ENCODE results near the gene MYLIP. TPM values are rescaled to one million over a fixed set of nuclear protein-coding genes. Genes with fewer than 3 reads are reported as not detected.

Gene MYLIP
- total and polyA plus RNA-seq, 10 donors, result 12.5 to 66.8 (median 42.6) TPM

GRCh38 chr6:16089232-16090062, 39.4 kb upstream of the MYLIP start:
- intact Hi-C loops (cut with DNase I; ENCODE audit: low total_unique reads), result no loop called here
- 75 to 86% (median 81%) methylated on average over 6 of the region's 6 CpGs for WGBS, 5 donors
- no peaks in the 10 kb centered on the region for H3K9me3 ChIP-seq
- no peak for DNase-seq
- H3K27ac ChIP-seq, result no peak overlapping the region
- H3K27me3 ChIP-seq (replicated peaks in 1 of 7), result no peaks in the 10 kb centered on the region
- no peak overlapping the region for H3K4me3 ChIP-seq
- TF ChIP-seq POLR2A (IDR thresholded peaks at IDR 0.05) (no peak), POLR2AphosphoS5 (IDR thresholded peaks at IDR 0.05) (no peak)
- TF ChIP-seq, protein P1, sequence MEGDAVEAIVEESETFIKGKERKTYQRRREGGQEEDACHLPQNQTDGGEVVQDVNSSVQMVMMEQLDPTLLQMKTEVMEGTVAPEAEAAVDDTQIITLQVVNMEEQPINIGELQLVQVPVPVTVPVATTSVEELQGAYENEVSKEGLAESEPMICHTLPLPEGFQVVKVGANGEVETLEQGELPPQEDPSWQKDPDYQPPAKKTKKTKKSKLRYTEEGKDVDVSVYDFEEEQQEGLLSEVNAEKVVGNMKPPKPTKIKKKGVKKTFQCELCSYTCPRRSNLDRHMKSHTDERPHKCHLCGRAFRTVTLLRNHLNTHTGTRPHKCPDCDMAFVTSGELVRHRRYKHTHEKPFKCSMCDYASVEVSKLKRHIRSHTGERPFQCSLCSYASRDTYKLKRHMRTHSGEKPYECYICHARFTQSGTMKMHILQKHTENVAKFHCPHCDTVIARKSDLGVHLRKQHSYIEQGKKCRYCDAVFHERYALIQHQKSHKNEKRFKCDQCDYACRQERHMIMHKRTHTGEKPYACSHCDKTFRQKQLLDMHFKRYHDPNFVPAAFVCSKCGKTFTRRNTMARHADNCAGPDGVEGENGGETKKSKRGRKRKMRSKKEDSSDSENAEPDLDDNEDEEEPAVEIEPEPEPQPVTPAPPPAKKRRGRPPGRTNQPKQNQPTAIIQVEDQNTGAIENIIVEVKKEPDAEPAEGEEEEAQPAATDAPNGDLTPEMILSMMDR (IDR thresholded peaks at IDR 0.05 in 8 of 11, conservative IDR thresholded peaks at IDR 0.05 in 3 of 11), result no peak
- H3K4me1 ChIP-seq, result peaks cover 0 to 13% (median 3%) of the 10 kb centered on the region in 6 donors
- no peaks in the 10 kb centered on the region for H3K36me3 ChIP-seq

DNA sequence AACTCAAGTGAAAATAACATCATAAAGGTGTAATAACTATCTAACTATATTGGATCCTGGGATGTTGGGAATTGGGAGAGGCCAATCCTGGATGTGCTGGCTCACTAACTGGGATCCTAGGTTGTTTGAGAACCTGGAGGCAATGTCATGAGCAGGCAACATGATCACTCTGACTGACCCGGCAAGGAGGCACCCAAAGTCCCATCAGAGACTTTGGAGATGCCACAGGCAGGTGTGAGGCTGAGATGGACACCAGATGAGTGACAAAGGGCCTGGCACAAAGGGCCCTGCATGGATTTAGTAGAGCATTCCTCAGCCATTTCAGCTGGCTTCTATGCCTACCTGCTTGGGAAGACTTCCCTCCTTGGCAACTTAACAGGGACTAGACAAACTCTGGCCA, 38.4 kb upstream of the MYLIP start:
- no peak for DNase-seq
- 96 to 100% (median 100%) methylated on average over 1 of the region's 1 CpG for WGBS, 5 donors
- TF ChIP-seq, protein P1 (IDR thresholded peaks at IDR 0.05 in 8 of 11, conservative IDR thresholded peaks at IDR 0.05 in 3 of 11), result no peak
- no peak for TF ChIP-seq POLR2A (IDR thresholded peaks at IDR 0.05)
- no peak for TF ChIP-seq POLR2AphosphoS5 (IDR thresholded peaks at IDR 0.05)
- Histone ChIP-seq H3K9me3 (no peaks in the 10 kb centered on the region), H3K4me1 (peaks cover 0 to 13% (median 3%) of the 10 kb centered on the region in 6 donors), H3K4me3 (no peak overlapping the region), H3K36me3 (no peaks in the 10 kb centered on the region), H3K27me3 (replicated peaks in 1 of 7) (no peaks in the 10 kb centered on the region), H3K27ac (no peak overlapping the region)
- intact Hi-C loops (cut with DNase I; ENCODE audit: low total_unique reads), result no loop called here

GRCh38 chr6:16090920-16091319, 38.0 kb upstream of the MYLIP start:
- H3K27ac ChIP-seq, result no peak overlapping the region

GRCh38 chr6:16092140-16092539, 36.7 kb upstream of the MYLIP start:
- WGBS, 5 donors, result 36 to 52% (median 39%) methylated on average over 4 of the region's 4 CpGs
- H3K4me3 ChIP-seq, result no peak overlapping the region
- intact Hi-C loops (cut with DNase I; ENCODE audit: low total_unique reads), result no loop called here

More at GRCh38 chr6:16090920-16091319, 38.0 kb upstream of the MYLIP start:
- 66 to 95% (median 80%) methylated on average over 1 of the region's 1 CpG for WGBS, 5 donors
- no peak overlapping the region for H3K4me3 ChIP-seq
- H3K27me3 ChIP-seq (replicated peaks in 1 of 7), result no peaks in the 10 kb centered on the region
- intact Hi-C loops (cut with DNase I; ENCODE audit: low total_unique reads), result no loop called here
- no peaks in the 10 kb centered on the region for H3K36me3 ChIP-seq
- TF ChIP-seq, protein P1 (IDR thresholded peaks at IDR 0.05 in 8 of 11, conservative IDR thresholded peaks at IDR 0.05 in 3 of 11), result no peak
- TF ChIP-seq POLR2AphosphoS5 (IDR thresholded peaks at IDR 0.05) (no peak), POLR2A (IDR thresholded peaks at IDR 0.05) (no peak)
- peaks cover 0 to 13% (median 3%) of the 10 kb centered on the region in 6 donors for H3K4me1 ChIP-seq
- DNase-seq, result no peak
- H3K9me3 ChIP-seq, result no peaks in the 10 kb centered on the region

More at GRCh38 chr6:16092140-16092539, 36.7 kb upstream of the MYLIP start:
- Histone ChIP-seq H3K27ac (no peak overlapping the region), H3K36me3 (no peaks in the 10 kb centered on the region), H3K9me3 (no peaks in the 10 kb centered on the region), H3K27me3 (replicated peaks in 1 of 7) (no peaks in the 10 kb centered on the region), H3K4me1 (peaks cover 0 to 13% (median 3%) of the 10 kb centered on the region in 6 donors)
- no peak for DNase-seq
- TF ChIP-seq, protein P1 (IDR thresholded peaks at IDR 0.05 in 8 of 11, conservative IDR thresholded peaks at IDR 0.05 in 3 of 11), result no peak
- TF ChIP-seq POLR2AphosphoS5 (IDR thresholded peaks at IDR 0.05), result no peak
- no peak for TF ChIP-seq POLR2A (IDR thresholded peaks at IDR 0.05)
